ENCODE data around the gene PPIP5K1. TPM values are rescaled to one million over a fixed set of nuclear protein-coding genes. Genes with fewer than 3 reads are reported as not detected.

PPIP5K1 gene
- total and polyA plus RNA-seq, 10 donors: 4.5 to 62.0 (median 36.3) TPM

DNA sequence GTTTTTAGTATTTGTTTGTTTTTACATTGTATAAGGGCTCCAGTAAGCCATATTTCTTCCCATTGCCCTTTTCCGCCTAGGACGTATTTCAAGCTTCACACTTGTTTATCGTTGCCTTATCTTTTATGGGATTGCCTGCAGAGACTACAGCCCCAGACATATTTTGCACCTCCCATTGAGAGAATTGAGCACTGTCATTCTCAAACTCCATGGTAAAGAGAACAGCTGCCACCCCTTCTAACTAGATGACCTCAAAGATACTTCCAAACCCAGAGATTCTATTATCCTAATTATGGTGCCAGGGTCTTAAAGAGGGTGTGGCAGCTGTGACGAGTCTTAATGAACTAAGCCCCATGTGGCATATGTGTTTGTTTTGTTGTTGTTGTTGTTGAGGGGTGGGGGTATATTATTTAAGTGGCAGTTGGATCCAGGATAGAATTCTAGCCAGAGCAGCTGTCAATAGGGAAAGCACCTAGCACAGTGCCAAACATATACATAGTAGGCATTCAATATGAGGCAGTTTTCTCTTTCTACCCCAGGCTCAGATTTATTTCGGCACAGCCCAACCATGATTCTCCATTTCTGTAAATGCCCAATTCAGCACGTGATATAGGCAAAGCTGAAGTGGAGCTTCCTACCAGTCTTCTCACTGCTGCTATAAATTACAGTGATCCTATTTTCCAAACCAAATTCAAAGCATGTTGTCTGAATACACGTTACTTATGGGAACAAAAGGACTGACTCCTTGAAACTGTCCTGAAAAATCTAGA is 96.1 kb downstream of the PPIP5K1 start:
- WGBS, 5 donors: 73 to 78% (median 77%) methylated on average over 7 of the region's 7 CpGs
- H3K4me1 ChIP-seq: peaks cover 6 to 46% (median 23%) of the 10 kb centered on the region in 6 donors
- DNase-seq: no peak
- H3K27me3 ChIP-seq (replicated peaks in 1 of 7): no peaks in the 10 kb centered on the region
- intact Hi-C loops (cut with DNase I; ENCODE audit: low total_unique reads): no loop called here
- peaks cover 0 to 26% (median 6%) of the 10 kb centered on the region in 6 donors for H3K36me3 ChIP-seq
- TF ChIP-seq POLR2AphosphoS5 (IDR thresholded peaks at IDR 0.05) (no peak), POLR2A (IDR thresholded peaks at IDR 0.05) (no peak)
- TF ChIP-seq, protein P1, sequence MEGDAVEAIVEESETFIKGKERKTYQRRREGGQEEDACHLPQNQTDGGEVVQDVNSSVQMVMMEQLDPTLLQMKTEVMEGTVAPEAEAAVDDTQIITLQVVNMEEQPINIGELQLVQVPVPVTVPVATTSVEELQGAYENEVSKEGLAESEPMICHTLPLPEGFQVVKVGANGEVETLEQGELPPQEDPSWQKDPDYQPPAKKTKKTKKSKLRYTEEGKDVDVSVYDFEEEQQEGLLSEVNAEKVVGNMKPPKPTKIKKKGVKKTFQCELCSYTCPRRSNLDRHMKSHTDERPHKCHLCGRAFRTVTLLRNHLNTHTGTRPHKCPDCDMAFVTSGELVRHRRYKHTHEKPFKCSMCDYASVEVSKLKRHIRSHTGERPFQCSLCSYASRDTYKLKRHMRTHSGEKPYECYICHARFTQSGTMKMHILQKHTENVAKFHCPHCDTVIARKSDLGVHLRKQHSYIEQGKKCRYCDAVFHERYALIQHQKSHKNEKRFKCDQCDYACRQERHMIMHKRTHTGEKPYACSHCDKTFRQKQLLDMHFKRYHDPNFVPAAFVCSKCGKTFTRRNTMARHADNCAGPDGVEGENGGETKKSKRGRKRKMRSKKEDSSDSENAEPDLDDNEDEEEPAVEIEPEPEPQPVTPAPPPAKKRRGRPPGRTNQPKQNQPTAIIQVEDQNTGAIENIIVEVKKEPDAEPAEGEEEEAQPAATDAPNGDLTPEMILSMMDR (IDR thresholded peaks at IDR 0.05 in 8 of 11, conservative IDR thresholded peaks at IDR 0.05 in 3 of 11): no peak
- H3K9me3 ChIP-seq: no peaks in the 10 kb centered on the region
- H3K4me3 ChIP-seq: peak overlapping the region in 6 of 8 donors; percentile 75 to 90 (median 86)
- H3K27ac ChIP-seq: peak overlapping the region in 7 of 8 donors; percentile 71 to 91 (median 86)

DNA sequence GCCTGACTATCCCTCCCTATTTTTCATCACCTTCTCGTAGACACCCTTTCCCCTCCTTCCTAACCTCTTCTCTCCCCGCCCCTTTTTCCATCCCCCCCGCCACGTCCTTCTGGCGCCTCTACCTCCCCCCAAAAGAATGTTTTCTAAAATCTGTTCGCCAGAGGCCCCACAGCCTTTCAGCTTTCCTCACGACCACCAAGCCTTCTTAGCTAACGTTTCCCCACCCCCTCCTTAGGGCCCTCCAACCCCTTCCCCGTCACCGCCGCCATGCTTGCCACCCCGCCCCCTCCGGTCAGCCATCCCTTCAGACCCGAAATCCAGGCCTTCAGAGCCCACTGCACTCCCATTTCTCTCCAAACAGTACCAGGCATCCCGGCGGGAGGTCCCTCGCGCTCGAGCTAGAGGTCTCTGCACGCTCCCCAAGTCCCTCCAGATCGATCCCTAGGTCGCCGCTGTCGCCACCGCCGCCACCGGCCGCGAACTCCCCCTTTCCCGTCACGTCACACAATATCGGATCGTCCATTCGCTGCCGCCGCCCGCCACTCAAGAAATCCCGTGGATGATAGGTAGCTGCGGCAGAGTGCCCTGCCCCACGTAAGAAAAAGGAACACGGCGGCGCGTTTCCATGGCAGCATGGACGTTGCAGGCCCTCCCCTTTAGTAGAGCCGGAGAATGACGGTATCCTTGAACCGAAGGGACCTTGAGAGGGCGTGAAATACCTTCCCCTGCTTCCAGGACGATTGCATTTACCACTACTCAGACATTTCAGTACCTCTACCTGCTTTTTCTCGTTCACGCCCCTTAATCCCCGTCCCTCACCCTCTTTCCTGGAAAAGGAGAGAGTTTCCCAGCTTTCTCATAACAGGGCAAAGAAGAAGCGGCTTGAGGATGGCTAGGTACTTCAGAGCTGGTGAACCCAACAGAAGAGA is 97.1 kb downstream of the PPIP5K1 start, which contains the start of gene TP53BP1:
TSS of gene TP53BP1 (minus strand) at position 484 of the 929 bp plus-strand sequence. CDS start at position 371, 113 bp downstream.
- WGBS, 5 donors: 1 to 3% (median 2%) methylated on average over 37 to 54 of the region's 54 CpGs
- intact Hi-C loops (cut with DNase I; ENCODE audit: low total_unique reads): no loop called here
- H3K36me3 ChIP-seq: peaks cover 0 to 35% (median 11%) of the 10 kb centered on the region in 6 donors

DNA sequence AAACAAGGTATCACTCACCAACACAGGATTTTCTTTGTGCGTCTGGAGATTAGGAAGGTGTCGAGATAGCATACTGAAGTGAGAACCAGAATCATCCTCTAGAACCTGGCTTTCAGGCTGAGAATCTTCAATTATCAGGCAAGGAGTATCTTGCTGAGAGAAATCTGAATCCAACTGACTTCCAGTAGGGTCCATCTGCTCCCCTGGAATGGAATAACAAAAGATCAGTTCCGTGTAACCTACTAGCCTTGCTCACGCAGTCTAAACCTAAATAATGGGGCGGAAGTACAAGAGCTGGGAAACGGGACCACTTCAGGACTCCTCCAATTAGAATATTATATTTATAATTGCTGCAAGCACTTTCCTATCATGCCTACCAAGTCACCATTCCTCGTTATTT is 97.7 kb downstream of the PPIP5K1 start:
- Histone ChIP-seq H3K4me1 (peaks cover 6 to 49% (median 25%) of the 10 kb centered on the region in 6 donors), H3K9me3 (no peaks in the 10 kb centered on the region), H3K27me3 (replicated peaks in 1 of 7) (no peaks in the 10 kb centered on the region), H3K27ac (peak overlapping the region; percentile 63 to 91 (median 86)), H3K36me3 (peaks cover 0 to 42% (median 12%) of the 10 kb centered on the region in 6 donors), H3K4me3 (peak overlapping the region; percentile 56 to 90 (median 84))
- TF ChIP-seq, protein P1 (IDR thresholded peaks at IDR 0.05 in 8 of 11, conservative IDR thresholded peaks at IDR 0.05 in 3 of 11): no peak
- no peak for TF ChIP-seq POLR2A (IDR thresholded peaks at IDR 0.05)
- TF ChIP-seq POLR2AphosphoS5 (IDR thresholded peaks at IDR 0.05): no peak
- DNase-seq: no peak
- WGBS, 5 donors: 17 to 24% (median 19%) methylated on average over 7 of the region's 7 CpGs
- intact Hi-C loops (cut with DNase I; ENCODE audit: low total_unique reads): no loop called here

More for the DNA sequence above, 97.1 kb downstream of the PPIP5K1 start, which contains the start of gene TP53BP1:
- Histone ChIP-seq H3K27me3 (replicated peaks in 1 of 7) (no peaks in the 10 kb centered on the region), H3K9me3 (no peaks in the 10 kb centered on the region), H3K4me3 (peak within 1 kb of the TSS; percentile 56 to 90 (median 84)), H3K4me1 (peaks cover 6 to 49% (median 25%) of the 10 kb centered on the region in 6 donors), H3K27ac (peak within 1 kb of the TSS; percentile 63 to 91 (median 86))
- DNase-seq: peak; percentile 98
- TF ChIP-seq, protein P1 (IDR thresholded peaks at IDR 0.05 in 8 of 11, conservative IDR thresholded peaks at IDR 0.05 in 3 of 11): peak in 4 of 11 experiments; percentile 3 to 54 (median 34)
- no peak for TF ChIP-seq POLR2A (IDR thresholded peaks at IDR 0.05)
- TF ChIP-seq POLR2AphosphoS5 (IDR thresholded peaks at IDR 0.05): peak; percentile 87 to 90 (median 90)

Measured in spleen (tissue), 11 donors.